ENCODE measurements around the gene RXFP2.

DNA sequence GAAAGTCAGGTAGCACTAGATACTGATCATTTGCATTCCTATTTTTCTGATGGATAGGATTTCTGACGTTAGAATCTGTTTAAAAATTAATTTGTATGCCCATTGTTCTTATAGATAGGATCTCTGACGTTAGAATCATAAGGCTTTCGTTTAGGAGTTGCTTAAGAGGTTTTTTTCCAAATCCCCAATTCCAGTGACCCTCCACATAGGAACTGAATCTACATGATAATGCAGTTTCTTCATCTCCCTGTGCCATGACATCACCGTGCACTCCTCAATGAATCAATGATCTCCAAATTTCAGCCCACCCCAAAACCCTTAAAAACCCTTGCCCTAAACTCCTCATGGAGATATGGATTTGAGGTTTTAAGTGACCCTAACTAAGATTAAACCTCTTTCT is 87.2 kb downstream of the RXFP2 start:
- TF ChIP-seq, protein P1, sequence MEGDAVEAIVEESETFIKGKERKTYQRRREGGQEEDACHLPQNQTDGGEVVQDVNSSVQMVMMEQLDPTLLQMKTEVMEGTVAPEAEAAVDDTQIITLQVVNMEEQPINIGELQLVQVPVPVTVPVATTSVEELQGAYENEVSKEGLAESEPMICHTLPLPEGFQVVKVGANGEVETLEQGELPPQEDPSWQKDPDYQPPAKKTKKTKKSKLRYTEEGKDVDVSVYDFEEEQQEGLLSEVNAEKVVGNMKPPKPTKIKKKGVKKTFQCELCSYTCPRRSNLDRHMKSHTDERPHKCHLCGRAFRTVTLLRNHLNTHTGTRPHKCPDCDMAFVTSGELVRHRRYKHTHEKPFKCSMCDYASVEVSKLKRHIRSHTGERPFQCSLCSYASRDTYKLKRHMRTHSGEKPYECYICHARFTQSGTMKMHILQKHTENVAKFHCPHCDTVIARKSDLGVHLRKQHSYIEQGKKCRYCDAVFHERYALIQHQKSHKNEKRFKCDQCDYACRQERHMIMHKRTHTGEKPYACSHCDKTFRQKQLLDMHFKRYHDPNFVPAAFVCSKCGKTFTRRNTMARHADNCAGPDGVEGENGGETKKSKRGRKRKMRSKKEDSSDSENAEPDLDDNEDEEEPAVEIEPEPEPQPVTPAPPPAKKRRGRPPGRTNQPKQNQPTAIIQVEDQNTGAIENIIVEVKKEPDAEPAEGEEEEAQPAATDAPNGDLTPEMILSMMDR (conservative IDR thresholded peaks at IDR 0.05; ENCODE audit: low read depth, low read length), result no peak
- TF ChIP-seq EZH2 (IDR thresholded peaks at IDR 0.05; ENCODE audit: borderline replicate concordance, low read depth, low read length, poor library complexity, severe bottlenecking), result no peak
